ENCODE data around the gene FBXL13. TPM values are rescaled to one million over a fixed set of nuclear protein-coding genes. Genes with fewer than 3 reads are reported as not detected.

FBXL13 gene
- total RNA-seq, 2 experiments from 2014 or later: 0.32 to 0.83 TPM

GRCh38 chr7:102927312-102927933 is 147.2 kb downstream of the FBXL13 start:
- no peak for DNase-seq
- no peak for ATAC-seq
- no peak overlapping the region for H3K27ac Mint-ChIP-seq
- H3K4me1 Mint-ChIP-seq: no peaks in the 10 kb centered on the region
- ChIA-PET POLR2A (no interaction called here), CTCF (interaction anchor here (1.2 to 1.3 kb wide), 2 partner anchors 9 to 14 kb away, joined by 3 read pairs; partner anchors contain the start of gene LRRC17)
- H3K4me3 Mint-ChIP-seq: no peak overlapping the region
- H3K36me3 Mint-ChIP-seq (ENCODE audit: low read depth): no peaks in the 10 kb centered on the region
- intact Hi-C loops (cut with DNase I, micrococcal nuclease): no loop called here
- no peaks in the 10 kb centered on the region for H3K27me3 Mint-ChIP-seq
- H3K9me3 Mint-ChIP-seq (ENCODE audit: low read depth): no peaks in the 10 kb centered on the region

DNA sequence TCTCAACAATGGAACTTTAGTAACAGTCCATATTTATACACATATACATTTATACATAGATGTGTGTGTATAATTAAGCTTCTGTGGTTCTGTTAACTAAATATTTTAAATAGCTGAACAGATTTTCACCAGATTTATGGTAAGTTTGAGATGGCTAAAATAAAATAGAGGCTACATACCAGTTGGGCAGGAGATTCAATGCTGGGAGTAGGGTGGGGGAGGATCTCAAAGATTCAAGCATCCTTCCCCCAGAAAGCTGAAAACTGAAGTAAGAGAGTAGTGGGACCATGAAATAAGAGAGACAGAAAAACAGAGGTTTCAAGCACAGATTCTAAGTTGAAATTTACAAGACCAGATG is 147.8 kb downstream of the FBXL13 start:
- ATAC-seq: no peak
- Mint-ChIP-seq H3K36me3 (ENCODE audit: low read depth) (no peaks in the 10 kb centered on the region), H3K4me3 (no peak overlapping the region), H3K9me3 (ENCODE audit: low read depth) (no peaks in the 10 kb centered on the region), H3K27me3 (no peaks in the 10 kb centered on the region), H3K4me1 (no peaks in the 10 kb centered on the region), H3K27ac (no peak overlapping the region)
- POLR2A ChIA-PET: no interaction called here
- no peak for DNase-seq
- CTCF ChIA-PET: interaction anchor here (1.3 kb wide), 1 partner anchor 9 kb away, joined by 3 read pairs; no protein-coding TSS in a partner anchor
- intact Hi-C loops (cut with DNase I, micrococcal nuclease): no loop called here

DNA sequence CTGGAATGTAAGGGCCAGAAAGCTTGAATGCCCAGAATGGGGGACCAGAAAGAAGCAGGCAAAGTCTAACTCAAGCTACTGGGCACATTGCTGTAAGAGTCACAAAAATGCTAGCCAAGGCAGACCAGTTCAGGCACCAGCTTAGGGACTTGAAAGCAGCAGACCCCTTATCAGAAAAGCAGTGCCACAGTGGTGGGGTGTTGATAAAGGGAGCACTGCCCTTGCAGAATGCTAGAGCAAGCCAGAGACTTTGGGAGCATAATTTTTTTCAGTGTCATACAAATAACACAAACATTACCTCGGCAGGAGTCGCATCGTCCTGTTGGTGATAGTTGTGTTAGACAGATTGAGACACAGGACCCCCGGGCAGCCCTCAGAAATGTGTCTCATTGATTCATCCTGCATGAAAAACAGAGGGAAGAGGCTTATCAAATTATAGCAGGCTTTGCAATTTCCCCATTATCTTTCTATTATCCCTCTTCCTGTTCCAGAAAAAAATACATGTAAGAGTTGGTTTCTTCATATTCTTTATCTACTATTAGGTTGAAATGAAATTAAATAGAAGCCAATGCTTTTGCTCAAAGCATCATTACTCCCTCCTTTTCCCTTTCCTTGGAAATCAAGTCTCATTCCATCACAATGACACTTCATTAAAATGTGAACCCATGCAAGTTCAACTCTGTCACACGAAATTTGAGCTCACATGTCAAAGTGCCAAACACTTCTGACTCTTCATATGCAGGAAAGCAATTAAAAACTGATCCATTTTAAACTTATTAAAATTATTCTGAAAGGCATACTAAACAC is 148.4 kb downstream of the FBXL13 start:
- ATAC-seq: no peak
- Mint-ChIP-seq H3K36me3 (ENCODE audit: low read depth) (no peaks in the 10 kb centered on the region), H3K27me3 (no peaks in the 10 kb centered on the region), H3K9me3 (ENCODE audit: low read depth) (no peaks in the 10 kb centered on the region), H3K4me1 (no peaks in the 10 kb centered on the region), H3K27ac (no peak overlapping the region), H3K4me3 (no peak overlapping the region)
- ChIA-PET CTCF (interaction anchor here (0.8 to 1.3 kb wide), 2 partner anchors 10 kb away, joined by 3 to 4 read pairs; no protein-coding TSS in a partner anchor), POLR2A (no interaction called here)
- DNase-seq: no peak
- intact Hi-C loops (cut with DNase I, micrococcal nuclease): no loop called here

GRCh38 chr7:102918845-102919244 is 155.8 kb downstream of the FBXL13 start:
- H3K9me3 Mint-ChIP-seq (ENCODE audit: low read depth): no peaks in the 10 kb centered on the region
- H3K27ac Mint-ChIP-seq: no peak overlapping the region
- CTCF ChIA-PET: interaction anchor here (0.8 kb wide), 1 partner anchor 19 kb away, joined by 3 read pairs; no protein-coding TSS in a partner anchor
- intact Hi-C loops (cut with DNase I, micrococcal nuclease): loop anchor here in 1 of 2 experiments (10.0 kb wide), 1 partner anchor 64 kb away; no protein-coding TSS in a partner anchor
- no peaks in the 10 kb centered on the region for H3K4me1 Mint-ChIP-seq
- DNase-seq (no peak), ATAC-seq (no peak)
- POLR2A ChIA-PET: interaction anchor here (0.6 kb wide), 1 partner anchor 108 kb away, joined by 3 read pairs; no protein-coding TSS in a partner anchor
- no peaks in the 10 kb centered on the region for H3K27me3 Mint-ChIP-seq
- H3K4me3 Mint-ChIP-seq: no peak overlapping the region
- H3K36me3 Mint-ChIP-seq (ENCODE audit: low read depth): no peaks in the 10 kb centered on the region

GRCh38 chr7:102917436-102918353 is 156.9 kb downstream of the FBXL13 start:
- Mint-ChIP-seq H3K27me3 (no peaks in the 10 kb centered on the region), H3K9me3 (ENCODE audit: low read depth) (no peaks in the 10 kb centered on the region), H3K4me3 (no peak overlapping the region), H3K36me3 (ENCODE audit: low read depth) (no peaks in the 10 kb centered on the region), H3K27ac (no peak overlapping the region), H3K4me1 (no peaks in the 10 kb centered on the region)
- ATAC-seq: no peak
- no peak for DNase-seq
- CTCF ChIA-PET: no interaction called here
- POLR2A ChIA-PET: no interaction called here
- intact Hi-C loops (cut with DNase I, micrococcal nuclease): loop anchor here in 1 of 2 experiments (10.0 kb wide), 1 partner anchor 63 kb away; no protein-coding TSS in a partner anchor

GRCh38 chr7:102916881-102917280 is 157.7 kb downstream of the FBXL13 start:
- CTCF ChIA-PET: interaction anchor here (0.7 to 1.0 kb wide), 2 partner anchors 9 to 44 kb away, joined by 3 to 4 read pairs; no protein-coding TSS in a partner anchor
- no peak for ATAC-seq
- no peaks in the 10 kb centered on the region for H3K9me3 Mint-ChIP-seq (ENCODE audit: low read depth)

DNA sequence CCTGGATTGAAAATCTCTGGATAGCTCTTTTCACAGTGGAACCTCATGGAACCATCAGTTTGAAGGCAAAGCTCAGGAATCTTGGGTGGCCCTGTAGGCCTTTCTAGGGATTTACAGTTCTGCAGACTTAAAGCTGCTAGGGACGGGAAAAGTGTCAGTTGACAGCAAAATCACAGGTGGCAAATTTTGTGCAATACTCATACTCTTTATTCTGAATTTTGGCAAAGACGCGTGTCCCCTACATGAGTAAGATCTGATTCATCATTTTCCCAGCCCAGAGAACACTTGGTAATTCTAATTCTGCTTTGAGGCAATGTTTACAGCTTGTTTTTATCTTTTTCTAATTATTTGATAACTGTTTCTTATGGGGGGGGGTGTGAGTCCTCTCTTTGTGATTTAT is 158.2 kb downstream of the FBXL13 start:
- Mint-ChIP-seq H3K4me1 (no peaks in the 10 kb centered on the region), H3K36me3 (ENCODE audit: low read depth) (no peaks in the 10 kb centered on the region), H3K27me3 (no peaks in the 10 kb centered on the region), H3K4me3 (no peak overlapping the region), H3K27ac (no peak overlapping the region), H3K9me3 (ENCODE audit: low read depth) (no peaks in the 10 kb centered on the region)
- POLR2A ChIA-PET: no interaction called here
- no peak for DNase-seq
- no peak for ATAC-seq
- intact Hi-C loops (cut with DNase I, micrococcal nuclease): loop anchor here in 1 of 2 experiments (10.0 kb wide), 1 partner anchor 62 kb away; no protein-coding TSS in a partner anchor
- CTCF ChIA-PET: interaction anchor here (0.7 to 1.0 kb wide), 2 partner anchors 9 to 43 kb away, joined by 3 to 4 read pairs; no protein-coding TSS in a partner anchor

More at GRCh38 chr7:102916881-102917280, 157.7 kb downstream of the FBXL13 start:
- DNase-seq: no peak
- POLR2A ChIA-PET: no interaction called here
- Mint-ChIP-seq H3K36me3 (ENCODE audit: low read depth) (no peaks in the 10 kb centered on the region), H3K4me1 (no peaks in the 10 kb centered on the region), H3K27me3 (no peaks in the 10 kb centered on the region), H3K27ac (no peak overlapping the region), H3K4me3 (no peak overlapping the region)
- intact Hi-C loops (cut with DNase I, micrococcal nuclease): loop anchor here in 1 of 2 experiments (10.0 kb wide), 1 partner anchor 62 kb away; no protein-coding TSS in a partner anchor

- ChIA-PET POLR2A (no interaction called here), CTCF (interaction anchor here (0.6 kb wide), 1 partner anchor 1182 kb away, joined by 4 read pairs; no protein-coding TSS in a partner anchor)
- H3K27ac Mint-ChIP-seq: no peak overlapping the region
- H3K4me3 Mint-ChIP-seq: no peak overlapping the region
- intact Hi-C loops (cut with DNase I, micrococcal nuclease): loop anchor here in 1 of 2 experiments (10.0 kb wide), 1 partner anchor 60 kb away; no protein-coding TSS in a partner anchor
- no peaks in the 10 kb centered on the region for H3K36me3 Mint-ChIP-seq (ENCODE audit: low read depth)
- ATAC-seq (no peak), DNase-seq (no peak)
- no peaks in the 10 kb centered on the region for H3K27me3 Mint-ChIP-seq
- no peaks in the 10 kb centered on the region for H3K9me3 Mint-ChIP-seq (ENCODE audit: low read depth)
- no peaks in the 10 kb centered on the region for H3K4me1 Mint-ChIP-seq
Measured at GRCh38 chr7:102914585-102914984, 160.0 kb downstream of the FBXL13 start.

DNA sequence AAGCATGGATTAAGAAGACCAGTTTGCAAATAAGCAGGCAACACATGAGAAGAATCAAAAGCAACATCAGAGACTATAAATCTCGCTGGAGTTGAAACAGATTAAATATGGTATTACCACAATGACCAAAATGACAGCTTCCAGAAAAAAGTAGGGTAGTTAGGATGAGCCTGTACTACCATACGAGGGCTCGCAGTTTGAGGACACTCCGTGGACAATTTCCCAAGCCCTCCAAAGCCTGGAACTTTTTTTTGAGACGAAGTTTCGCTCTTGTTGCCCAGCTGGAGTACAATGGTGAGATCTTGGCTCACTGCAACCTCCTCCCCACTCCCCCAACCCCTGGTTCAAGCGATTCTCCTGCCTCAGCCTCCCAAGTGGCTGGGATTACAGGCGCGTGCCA is 160.8 kb downstream of the FBXL13 start:
- intact Hi-C loops (cut with DNase I, micrococcal nuclease): loop anchor here in 1 of 2 experiments (10.0 kb wide), 1 partner anchor 59 kb away; no protein-coding TSS in a partner anchor
- Mint-ChIP-seq H3K4me3 (no peak overlapping the region), H3K9me3 (ENCODE audit: low read depth) (no peaks in the 10 kb centered on the region), H3K27me3 (no peaks in the 10 kb centered on the region), H3K36me3 (ENCODE audit: low read depth) (no peaks in the 10 kb centered on the region), H3K27ac (no peak overlapping the region), H3K4me1 (no peaks in the 10 kb centered on the region)
- ChIA-PET POLR2A (no interaction called here), CTCF (no interaction called here)
- DNase-seq (no peak), ATAC-seq (no peak)

- ATAC-seq (no peak), DNase-seq (no peak)
- Mint-ChIP-seq H3K36me3 (ENCODE audit: low read depth) (no peaks in the 10 kb centered on the region), H3K4me1 (no peaks in the 10 kb centered on the region), H3K4me3 (no peak within 1 kb of the TSS), H3K27me3 (no peaks in the 10 kb centered on the region), H3K27ac (no peak within 1 kb of the TSS), H3K9me3 (ENCODE audit: low read depth) (no peaks in the 10 kb centered on the region)
- ChIA-PET CTCF (interaction anchor here (0.8 kb wide), 1 partner anchor 15 kb away, joined by 3 read pairs; no protein-coding TSS in a partner anchor), POLR2A (no interaction called here)
- intact Hi-C loops (cut with DNase I, micrococcal nuclease): loop anchor here in 1 of 2 experiments (10.0 kb wide), 1 partner anchor 58 kb away; no protein-coding TSS in a partner anchor
Measured at GRCh38 chr7:102912742-102913141, 161.9 kb downstream of the FBXL13 start, which contains the start of gene LRRC17. Gene LRRC17, plus strand, starts transcription at chr7:102913000. Its CDS starts 20,914 bp downstream, at chr7:102933914.

DNA sequence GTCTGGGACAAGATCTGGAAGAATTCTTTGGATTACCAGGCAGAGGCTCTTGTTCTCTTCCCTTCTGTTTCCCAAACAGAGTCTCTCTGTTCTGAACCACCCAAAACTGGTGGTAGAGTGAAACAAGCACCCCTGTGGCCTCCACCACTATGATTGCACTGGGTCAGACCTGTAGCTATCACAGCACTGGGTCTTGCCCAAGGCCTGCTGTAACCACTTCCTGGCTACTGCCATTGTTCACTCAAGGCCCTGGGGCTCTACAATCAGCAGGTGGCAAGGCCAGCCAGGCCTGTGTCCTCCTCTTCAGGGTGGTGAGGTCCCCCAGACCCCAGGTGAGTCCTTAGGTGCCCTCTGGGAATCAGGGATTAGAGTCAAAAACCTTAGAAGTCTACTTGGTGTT is 165.9 kb downstream of the FBXL13 start:
- intact Hi-C loops (cut with DNase I, micrococcal nuclease): no loop called here
- no peak overlapping the region for H3K4me3 Mint-ChIP-seq
- ATAC-seq (no peak), DNase-seq (no peak)
- no peak overlapping the region for H3K27ac Mint-ChIP-seq
- H3K9me3 Mint-ChIP-seq (ENCODE audit: low read depth): peaks cover 2% of the 10 kb centered on the region
- H3K27me3 Mint-ChIP-seq: no peaks in the 10 kb centered on the region
- POLR2A ChIA-PET: no interaction called here
- CTCF ChIA-PET: no interaction called here
- H3K36me3 Mint-ChIP-seq (ENCODE audit: low read depth): no peaks in the 10 kb centered on the region
- no peaks in the 10 kb centered on the region for H3K4me1 Mint-ChIP-seq
